Mesodermal cell (in vitro differentiated cells): ENCODE data around the gene SLC6A8.
"Not testable (repeated sequence)": the region's sequence is repeated elsewhere in the genome, so short reads cannot be mapped to it uniquely, and the experiment has no call there.

ENCODE experiments used
- H3K27ac ChIP-seq: 2 replicates; pipeline ENCODE4 v1.7.0; 2013; ENCODE audit warnings: mild to moderate bottlenecking, low read depth, low read length, moderate library complexity; ENCODE audit not compliant: severe bottlenecking
- H3K36me3 ChIP-seq: 2 replicates; pipeline ENCODE4 v1.7.1; 2013; ENCODE audit warnings: mild to moderate bottlenecking, low read length, moderate library complexity; ENCODE audit not compliant: control insufficient read depth, insufficient read depth
- H3K4me1 ChIP-seq: one replicate; pipeline ENCODE4 v1.7.1; 2013; ENCODE audit warnings: mild to moderate bottlenecking, low read length; ENCODE audit not compliant: insufficient read depth, control insufficient read depth, poor library complexity, severe bottlenecking
- H3K4me3 ChIP-seq: 2 replicates; pipeline ENCODE4 v1.7.0; 2013; ENCODE audit warnings: low read length, control low read depth, mild to moderate bottlenecking; ENCODE audit not compliant: insufficient read depth, poor library complexity, severe bottlenecking; ENCODE audit errors: extremely low read depth
- H3K9me3 ChIP-seq: 2 replicates; pipeline ENCODE4 v1.7.1; 2013; ENCODE audit warnings: mild to moderate bottlenecking, low read length, moderate library complexity; ENCODE audit not compliant: control insufficient read depth
- WGBS, 2 experiments: methylation state at CpG; one replicate each; pipeline ENCODE4 v1.1.5; 2013; ENCODE audit warnings: missing lambda C conversion rate in 2 of 2; ENCODE audit not compliant: insufficient coverage in 2 of 2; 5-methylcytosine and 5-hydroxymethylcytosine counted together

The SLC6A8 gene

DNA sequence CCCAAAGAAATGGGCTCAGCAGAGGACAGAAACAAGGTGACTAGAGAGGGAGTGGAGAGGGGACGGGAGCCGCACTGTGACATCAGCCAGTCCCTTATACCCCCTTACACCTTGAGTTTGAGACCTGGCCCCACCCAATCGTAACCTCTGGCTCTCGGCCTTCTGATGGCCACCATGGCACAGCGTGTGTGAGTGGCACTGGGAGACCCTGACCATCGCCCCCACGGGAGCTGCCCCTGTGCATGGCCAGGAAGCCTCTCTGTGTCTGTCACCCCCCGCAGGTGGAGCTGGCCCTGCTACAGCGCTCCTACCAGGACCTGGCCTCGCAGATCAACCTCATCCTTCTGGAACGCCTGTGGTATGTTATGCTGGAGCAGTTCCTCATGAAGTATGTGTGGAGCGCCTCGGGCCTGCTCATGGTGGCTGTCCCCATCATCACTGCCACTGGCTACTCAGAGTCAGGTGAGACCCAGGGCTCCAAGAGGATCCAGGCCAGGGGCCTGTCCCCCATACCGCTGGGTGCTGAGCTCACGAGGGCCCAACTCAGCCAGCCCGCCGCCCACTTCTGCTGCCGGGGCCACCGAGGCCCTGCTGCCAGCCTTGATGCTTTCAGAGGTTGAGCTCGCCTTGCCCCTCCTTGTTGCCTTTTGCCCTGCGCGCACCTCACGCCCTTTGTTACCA lies 41.4 kb downstream of the SLC6A8 start:
- no peak overlapping the region for H3K27ac ChIP-seq

DNA sequence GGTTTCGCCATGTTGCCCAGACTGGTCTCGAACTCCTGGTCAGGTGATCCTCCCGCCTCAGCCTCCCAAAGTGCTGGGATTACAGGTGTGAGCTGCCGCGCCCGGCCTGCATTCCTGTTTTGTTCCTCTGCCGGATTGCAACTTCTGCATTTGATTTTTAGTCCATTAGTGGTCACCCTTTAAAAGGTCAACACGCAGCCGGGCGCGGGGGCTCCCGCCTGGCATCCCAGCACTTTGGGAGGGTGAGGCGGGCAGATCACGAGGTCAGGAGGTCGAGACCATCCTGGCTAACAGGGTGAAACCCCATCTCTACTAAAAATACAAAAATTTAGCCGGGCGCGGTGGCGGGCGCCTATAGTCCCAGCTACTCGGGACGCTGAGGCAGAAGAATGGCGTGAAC lies 42.4 kb downstream of the SLC6A8 start:
- 95% methylated on average over 10 of the region's 23 CpGs; no CpG with 5 or more reads in 1 of the 2 experiments for WGBS, 2 experiments
- H3K36me3 ChIP-seq = peaks cover 12% of the 10 kb centered on the region
- peaks cover 11% of the 10 kb centered on the region for H3K9me3 ChIP-seq
- H3K4me3 ChIP-seq, H3K27ac ChIP-seq: not testable (repeated sequence)
- peaks cover 21% of the 10 kb centered on the region for H3K4me1 ChIP-seq

More for the DNA sequence above, 41.4 kb downstream of the SLC6A8 start:
- 92% methylated on average over 7 to 13 of the region's 23 CpGs for WGBS, 2 experiments
- Histone ChIP-seq H3K36me3 (peaks cover 12% of the 10 kb centered on the region), H3K9me3 (peaks cover 11% of the 10 kb centered on the region), H3K4me1 (peaks cover 21% of the 10 kb centered on the region), H3K4me3 (no peak overlapping the region)

DNA sequence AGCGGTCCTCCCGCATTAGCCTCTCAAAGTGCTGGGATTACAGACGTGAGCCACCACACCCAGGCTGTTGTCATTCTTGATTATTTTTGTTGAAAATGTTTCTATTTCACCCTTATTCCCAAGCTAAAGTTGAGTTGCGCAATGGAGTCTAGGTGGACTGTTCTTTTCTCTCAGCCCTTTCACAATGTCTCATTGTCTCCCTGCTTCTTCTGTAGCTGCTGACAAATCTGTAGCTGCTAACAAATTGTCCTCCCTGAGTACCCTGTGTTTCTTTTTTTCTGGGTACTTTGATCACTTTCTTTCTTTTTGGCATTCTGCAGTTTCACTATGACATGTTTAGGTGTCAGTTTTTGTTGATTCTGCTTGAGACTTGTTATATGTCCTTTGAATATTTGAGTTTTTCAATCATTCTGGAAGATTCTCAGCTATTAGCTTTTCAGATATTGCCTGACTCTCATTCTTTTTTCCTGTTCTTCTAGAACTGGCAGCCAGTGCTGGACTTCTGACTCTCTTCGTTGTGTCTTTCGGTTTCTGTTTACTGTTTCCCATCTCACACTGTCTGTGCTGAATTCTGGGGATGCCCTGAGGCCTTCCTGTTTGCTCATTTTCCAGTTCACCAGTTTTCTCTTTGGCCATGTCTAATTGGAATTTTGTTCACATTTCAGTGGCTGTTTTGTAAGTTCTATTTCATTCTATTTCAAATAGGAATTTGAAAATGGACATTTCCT lies 43.6 kb downstream of the SLC6A8 start:
- H3K4me1 ChIP-seq = peaks cover 13% of the 10 kb centered on the region
- no peak overlapping the region for H3K4me3 ChIP-seq
- H3K27ac ChIP-seq = no peak overlapping the region
- 100% methylated on average over 3 of the region's 6 CpGs; no CpG with 5 or more reads in 1 of the 2 experiments for WGBS, 2 experiments
- peaks cover 11% of the 10 kb centered on the region for H3K9me3 ChIP-seq
- H3K36me3 ChIP-seq = peaks cover 12% of the 10 kb centered on the region

DNA sequence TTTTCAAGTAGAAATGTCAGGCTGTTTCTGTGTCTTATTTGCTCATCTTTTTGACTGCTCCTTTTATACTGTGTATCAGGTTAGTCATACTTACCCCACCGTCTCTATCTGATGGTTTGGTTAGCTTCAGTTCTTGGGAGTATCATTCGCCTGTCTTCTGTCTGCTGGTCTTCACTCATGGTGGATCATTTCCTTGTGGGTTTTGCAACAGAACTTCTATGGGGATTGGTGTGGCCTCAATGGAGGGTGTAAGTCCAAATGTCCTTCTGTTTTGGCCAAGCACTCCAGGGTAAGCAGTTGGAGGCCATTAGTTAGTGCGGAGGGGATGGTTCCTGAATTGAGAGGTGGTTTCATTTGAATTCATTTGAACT lies 44.1 kb downstream of the SLC6A8 start:
- H3K36me3 ChIP-seq = peaks cover 12% of the 10 kb centered on the region
- no peak overlapping the region for H3K4me3 ChIP-seq
- H3K27ac ChIP-seq = no peak overlapping the region
- WGBS, 2 experiments = 100% methylated on average over 1 of the region's 3 CpGs; no CpG with 5 or more reads in 1 of the 2 experiments
- peaks cover 12% of the 10 kb centered on the region for H3K4me1 ChIP-seq
- H3K9me3 ChIP-seq = peaks cover 11% of the 10 kb centered on the region

DNA sequence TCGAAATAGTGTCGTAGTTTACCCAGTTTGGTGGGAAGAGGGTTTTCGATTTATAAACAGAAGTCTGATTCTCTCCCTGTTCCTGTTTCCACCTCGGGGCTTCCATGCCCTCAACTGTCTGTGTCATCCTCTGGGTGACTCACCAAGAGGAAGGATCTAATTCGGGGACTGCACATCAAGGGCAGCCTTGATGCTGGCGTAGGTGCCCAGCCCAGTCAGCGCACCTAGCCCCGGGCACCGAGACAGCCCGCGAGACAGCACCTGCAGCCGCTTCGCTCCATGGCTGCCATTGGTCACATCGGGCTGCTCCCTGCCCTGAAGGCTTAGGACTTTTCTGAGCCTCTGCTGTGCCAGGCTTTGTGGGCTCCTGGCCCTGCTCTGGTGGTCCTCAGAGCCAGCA lies 44.7 kb downstream of the SLC6A8 start:
- no peak overlapping the region for H3K27ac ChIP-seq
- H3K4me3 ChIP-seq = no peak overlapping the region
- H3K36me3 ChIP-seq = peaks cover 12% of the 10 kb centered on the region
- H3K4me1 ChIP-seq = peaks cover 7% of the 10 kb centered on the region
- peaks cover 11% of the 10 kb centered on the region for H3K9me3 ChIP-seq
- 91 to 100% methylated on average over 4 to 5 of the region's 14 CpGs for WGBS, 2 experiments

DNA sequence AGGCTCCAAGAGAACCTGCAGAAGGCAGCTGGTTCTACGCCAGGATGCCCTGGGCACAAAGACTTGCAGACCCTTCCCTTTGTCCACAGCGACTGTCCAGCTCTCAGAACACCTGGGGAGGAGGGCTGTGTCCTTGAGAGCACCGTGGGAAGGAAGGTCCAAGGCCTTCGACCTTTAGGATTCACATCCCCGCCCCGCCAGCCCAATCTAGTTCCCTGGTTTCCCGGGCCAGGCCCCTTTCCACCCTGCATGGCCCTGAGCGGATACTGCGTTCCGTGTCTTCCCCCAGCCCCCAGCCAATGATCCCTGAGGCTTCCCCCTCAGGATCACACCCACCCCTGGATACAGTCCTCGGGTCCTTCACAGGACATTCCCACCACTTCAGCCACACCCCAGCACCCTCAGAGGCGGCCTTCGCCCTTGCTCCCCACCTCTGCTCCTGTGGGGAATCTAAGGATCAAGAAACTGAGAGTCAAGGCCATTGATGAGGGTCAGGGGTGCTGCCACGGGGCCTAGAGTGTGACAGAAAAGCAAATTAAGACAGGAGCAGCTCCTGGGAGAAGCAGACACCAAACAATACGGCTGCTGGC lies 46.0 kb downstream of the SLC6A8 start:
- Histone ChIP-seq H3K9me3 (peaks cover 11% of the 10 kb centered on the region), H3K4me3 (no peak overlapping the region), H3K36me3 (peaks cover 12% of the 10 kb centered on the region), H3K4me1 (no peaks in the 10 kb centered on the region), H3K27ac (no peak overlapping the region)
- 93 to 100% methylated on average over 2 to 5 of the region's 15 CpGs for WGBS, 2 experiments

DNA sequence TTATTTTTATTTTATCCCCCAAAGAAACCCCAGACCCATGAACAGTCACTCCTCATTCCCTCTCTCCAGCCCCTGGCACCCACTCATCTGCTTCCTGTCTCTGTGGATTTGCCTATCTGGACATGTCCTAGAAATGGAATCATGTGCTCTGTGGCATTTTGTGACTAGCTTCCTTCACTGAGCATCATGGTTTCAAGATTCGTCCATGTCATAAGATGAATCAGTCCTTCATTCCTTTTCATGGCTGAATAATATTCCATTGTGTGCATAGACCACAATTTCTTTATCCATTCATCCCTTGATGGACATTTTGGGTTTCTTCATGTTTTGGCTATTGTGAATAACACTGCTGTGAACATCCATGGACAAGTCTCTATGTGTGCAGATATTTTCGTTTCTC lies 47.1 kb downstream of the SLC6A8 start:
- peaks cover 7% of the 10 kb centered on the region for H3K36me3 ChIP-seq
- 100% methylated on average over 1 of the region's 2 CpGs; no CpG with 5 or more reads in 1 of the 2 experiments for WGBS, 2 experiments
- no peak overlapping the region for H3K27ac ChIP-seq

DNA sequence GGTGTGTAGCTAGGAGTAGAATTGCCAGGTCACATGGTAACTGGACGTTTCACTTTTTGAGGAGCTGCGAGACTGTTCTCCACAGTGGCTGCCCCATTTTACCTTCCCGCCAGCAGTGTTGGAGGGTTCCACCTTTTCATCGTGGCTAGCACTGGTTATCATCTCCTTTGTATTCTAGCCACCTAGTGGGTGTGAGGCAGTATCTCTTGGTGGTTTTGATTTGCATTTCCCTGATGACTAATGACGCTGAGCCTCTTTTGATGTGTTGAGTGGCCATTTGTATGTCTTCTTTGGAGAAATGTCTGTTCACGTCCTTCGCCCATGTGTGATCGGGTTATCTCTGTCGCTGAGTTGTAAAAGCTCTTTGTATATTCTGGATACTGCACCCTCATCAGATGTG lies 47.5 kb downstream of the SLC6A8 start:
- 20 to 70% methylated on average over 1 to 3 of the region's 9 CpGs for WGBS, 2 experiments
- Histone ChIP-seq H3K4me3 (no peak overlapping the region), H3K4me1 (no peaks in the 10 kb centered on the region), H3K9me3 (peaks cover 11% of the 10 kb centered on the region), H3K27ac (no peak overlapping the region), H3K36me3 (peaks cover 7% of the 10 kb centered on the region)

More for the DNA sequence above, 47.1 kb downstream of the SLC6A8 start:
- H3K4me3 ChIP-seq = no peak overlapping the region
- no peaks in the 10 kb centered on the region for H3K4me1 ChIP-seq
- peaks cover 11% of the 10 kb centered on the region for H3K9me3 ChIP-seq

DNA sequence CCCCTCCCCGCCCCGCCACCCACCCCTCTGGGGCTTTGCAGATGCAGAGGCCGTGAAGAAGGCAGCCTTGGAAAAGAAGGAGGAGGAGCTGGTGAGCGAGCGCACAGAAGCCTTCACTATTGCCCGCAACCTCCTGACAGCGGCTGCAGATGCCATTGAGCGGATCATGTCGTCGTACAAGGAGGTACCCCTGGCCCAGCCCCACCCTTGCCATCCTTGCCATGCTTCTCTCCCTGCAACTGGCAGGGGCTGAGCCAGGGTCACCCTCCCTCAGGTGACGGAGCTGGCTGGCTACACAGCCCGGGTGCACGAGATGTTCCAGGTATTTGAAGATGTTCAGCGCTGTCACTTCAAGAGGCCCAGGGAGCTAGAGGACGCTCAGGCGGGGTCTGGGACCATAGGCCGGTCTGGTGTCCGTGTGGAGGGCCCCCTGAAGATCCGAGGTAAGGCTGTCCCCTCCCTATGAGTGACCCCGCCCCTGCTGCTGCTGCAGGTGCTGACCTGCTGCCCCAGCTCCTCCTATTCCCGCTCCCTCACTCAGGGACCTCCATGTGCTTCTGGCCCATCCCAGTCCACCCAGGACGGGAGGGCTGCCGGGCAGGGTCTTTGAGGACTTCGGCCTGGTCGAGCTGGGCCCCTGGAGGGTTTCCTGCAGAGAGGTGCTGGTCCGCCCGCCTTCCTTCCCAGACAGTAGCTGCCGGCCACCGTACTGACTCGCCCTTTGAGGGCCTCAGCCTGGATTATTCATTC lies 48.5 kb downstream of the SLC6A8 start:
- Histone ChIP-seq H3K4me3 (no peak overlapping the region), H3K36me3 (peaks cover 3% of the 10 kb centered on the region), H3K4me1 (no peaks in the 10 kb centered on the region), H3K27ac (no peak overlapping the region), H3K9me3 (peaks cover 9% of the 10 kb centered on the region)
- 85 to 87% methylated on average over 9 to 12 of the region's 30 CpGs for WGBS, 2 experiments

DNA sequence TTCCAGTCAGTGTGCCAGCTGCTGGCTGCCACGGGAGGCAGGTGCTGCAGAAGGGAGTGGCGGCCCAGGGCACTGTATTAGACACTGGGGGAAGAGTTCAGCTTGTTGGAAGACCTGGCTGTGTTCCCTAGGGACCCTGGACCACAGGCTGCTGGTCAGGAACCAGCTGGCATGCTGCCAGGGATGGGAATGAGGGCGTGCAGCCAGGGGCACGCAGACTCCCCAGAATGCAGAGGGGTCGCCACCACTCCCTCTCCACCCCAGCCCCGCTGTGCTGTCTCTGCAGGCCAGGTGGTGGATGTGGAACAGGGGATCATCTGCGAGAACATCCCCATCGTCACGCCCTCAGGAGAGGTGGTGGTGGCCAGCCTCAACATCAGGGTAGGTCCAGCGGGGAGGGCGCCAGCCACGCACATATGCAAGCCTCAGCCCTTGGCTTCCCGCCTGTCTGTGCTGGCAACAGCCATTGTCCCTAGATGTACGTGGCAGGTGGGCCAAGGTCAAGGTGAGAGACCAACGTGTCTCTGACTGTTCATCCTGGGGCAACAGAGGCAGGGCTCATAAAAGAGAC lies 49.2 kb downstream of the SLC6A8 start:
- Histone ChIP-seq H3K4me3 (no peak overlapping the region), H3K36me3 (no peaks in the 10 kb centered on the region), H3K4me1 (no peaks in the 10 kb centered on the region), H3K27ac (no peak overlapping the region), H3K9me3 (peaks cover 2% of the 10 kb centered on the region)
- 97 to 100% methylated on average over 2 to 8 of the region's 15 CpGs for WGBS, 2 experiments
